Astrocyte (in vitro differentiated cells and primary cell): Measurements from ENCODE around the gene ZSWIM7.

Source experiments
- CTCF ChIP-seq: IDR thresholded peaks from 2 replicates; pipeline ENCODE4 v1.5.1; 2011; ENCODE audit warnings: low read depth, mild to moderate bottlenecking, inconsistent platforms, low read length, moderate library complexity; ENCODE audit not compliant: insufficient read depth
- EZH2 ChIP-seq: IDR thresholded peaks from 2 replicates; pipeline ENCODE4 v1.6.1; 2012; ENCODE audit warnings: mild to moderate bottlenecking, low read length, inconsistent platforms; ENCODE audit not compliant: insufficient read depth

GRCh38 chr17:16003841-16004240, 4.3 kb upstream of the ZSWIM7 start:
- no peak for TF ChIP-seq CTCF
- TF ChIP-seq EZH2, result no peak
